ENCODE measurements around the gene ADRA1B.

Gene ADRA1B

DNA sequence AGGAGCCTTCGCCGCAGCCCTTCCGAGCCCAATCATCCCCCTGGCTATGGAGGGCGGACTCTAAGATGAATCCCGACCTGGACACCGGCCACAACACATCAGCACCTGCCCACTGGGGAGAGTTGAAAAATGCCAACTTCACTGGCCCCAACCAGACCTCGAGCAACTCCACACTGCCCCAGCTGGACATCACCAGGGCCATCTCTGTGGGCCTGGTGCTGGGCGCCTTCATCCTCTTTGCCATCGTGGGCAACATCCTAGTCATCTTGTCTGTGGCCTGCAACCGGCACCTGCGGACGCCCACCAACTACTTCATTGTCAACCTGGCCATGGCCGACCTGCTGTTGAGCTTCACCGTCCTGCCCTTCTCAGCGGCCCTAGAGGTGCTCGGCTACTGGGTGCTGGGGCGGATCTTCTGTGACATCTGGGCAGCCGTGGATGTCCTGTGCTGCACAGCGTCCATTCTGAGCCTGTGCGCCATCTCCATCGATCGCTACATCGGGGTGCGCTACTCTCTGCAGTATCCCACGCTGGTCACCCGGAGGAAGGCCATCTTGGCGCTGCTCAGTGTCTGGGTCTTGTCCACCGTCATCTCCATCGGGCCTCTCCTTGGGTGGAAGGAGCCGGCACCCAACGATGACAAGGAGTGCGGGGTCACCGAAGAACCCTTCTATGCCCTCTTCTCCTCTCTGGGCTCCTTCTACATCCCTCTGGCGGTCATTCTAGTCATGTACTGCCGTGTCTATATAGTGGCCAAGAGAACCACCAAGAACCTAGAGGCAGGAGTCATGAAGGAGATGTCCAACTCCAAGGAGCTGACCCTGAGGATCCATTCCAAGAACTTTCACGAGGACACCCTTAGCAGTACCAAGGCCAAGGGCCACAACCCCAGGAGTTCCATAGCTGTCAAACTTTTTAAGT lies 819 bp downstream of the ADRA1B start:
- no peak for DNase-seq (ENCODE audit: low spot score)
- ATAC-seq (ENCODE audit: low read depth), result no peak
- Histone ChIP-seq H3K27ac (ENCODE audit: poor library complexity, severe bottlenecking) (no peak overlapping the region), H3K9me3 (ENCODE audit: severe bottlenecking) (no peaks in the 10 kb centered on the region), H3K27me3 (ENCODE audit: insufficient read depth, poor library complexity, severe bottlenecking) (no peaks in the 10 kb centered on the region), H3K4me1 (ENCODE audit: insufficient read depth, poor library complexity, severe bottlenecking) (peaks cover 15% of the 10 kb centered on the region), H3K36me3 (ENCODE audit: low read depth) (no peaks in the 10 kb centered on the region), H3K4me3 (ENCODE audit: severe bottlenecking) (peak overlapping the region; percentile 17)
- TF ChIP-seq, protein P1, sequence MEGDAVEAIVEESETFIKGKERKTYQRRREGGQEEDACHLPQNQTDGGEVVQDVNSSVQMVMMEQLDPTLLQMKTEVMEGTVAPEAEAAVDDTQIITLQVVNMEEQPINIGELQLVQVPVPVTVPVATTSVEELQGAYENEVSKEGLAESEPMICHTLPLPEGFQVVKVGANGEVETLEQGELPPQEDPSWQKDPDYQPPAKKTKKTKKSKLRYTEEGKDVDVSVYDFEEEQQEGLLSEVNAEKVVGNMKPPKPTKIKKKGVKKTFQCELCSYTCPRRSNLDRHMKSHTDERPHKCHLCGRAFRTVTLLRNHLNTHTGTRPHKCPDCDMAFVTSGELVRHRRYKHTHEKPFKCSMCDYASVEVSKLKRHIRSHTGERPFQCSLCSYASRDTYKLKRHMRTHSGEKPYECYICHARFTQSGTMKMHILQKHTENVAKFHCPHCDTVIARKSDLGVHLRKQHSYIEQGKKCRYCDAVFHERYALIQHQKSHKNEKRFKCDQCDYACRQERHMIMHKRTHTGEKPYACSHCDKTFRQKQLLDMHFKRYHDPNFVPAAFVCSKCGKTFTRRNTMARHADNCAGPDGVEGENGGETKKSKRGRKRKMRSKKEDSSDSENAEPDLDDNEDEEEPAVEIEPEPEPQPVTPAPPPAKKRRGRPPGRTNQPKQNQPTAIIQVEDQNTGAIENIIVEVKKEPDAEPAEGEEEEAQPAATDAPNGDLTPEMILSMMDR (IDR thresholded peaks at IDR 0.05; ENCODE audit: poor library complexity, severe bottlenecking), result no peak

DNA sequence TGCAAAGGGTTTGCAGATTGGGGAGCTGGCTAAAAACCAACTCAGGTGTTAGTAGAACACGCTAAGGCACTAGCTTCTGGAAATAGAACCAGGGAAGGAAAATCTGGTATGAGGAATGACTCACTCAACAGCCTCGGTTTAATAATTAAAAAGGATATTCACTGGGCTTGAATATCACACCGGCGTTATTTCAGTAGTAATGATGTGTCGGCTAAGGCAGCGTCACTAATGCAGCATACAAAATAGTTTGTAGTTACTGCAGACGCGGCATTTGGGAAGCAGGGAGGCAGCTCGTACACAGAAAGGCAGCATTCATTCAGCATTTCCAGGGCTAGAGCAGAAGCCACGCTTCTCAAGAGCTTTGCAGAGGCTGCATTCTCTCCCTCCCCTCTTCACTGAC lies 1.7 kb downstream of the ADRA1B start:
- DNase-seq (ENCODE audit: low spot score) (no peak), ATAC-seq (ENCODE audit: low read depth) (no peak)
- TF ChIP-seq, protein P1 (IDR thresholded peaks at IDR 0.05; ENCODE audit: poor library complexity, severe bottlenecking), result no peak
- no peak overlapping the region for H3K27ac ChIP-seq (ENCODE audit: poor library complexity, severe bottlenecking)
- H3K4me1 ChIP-seq (ENCODE audit: insufficient read depth, poor library complexity, severe bottlenecking), result peaks cover 6% of the 10 kb centered on the region
- no peaks in the 10 kb centered on the region for H3K9me3 ChIP-seq (ENCODE audit: severe bottlenecking)
- H3K4me3 ChIP-seq (ENCODE audit: severe bottlenecking), result no peak overlapping the region
- H3K27me3 ChIP-seq (ENCODE audit: insufficient read depth, poor library complexity, severe bottlenecking), result no peaks in the 10 kb centered on the region
- H3K36me3 ChIP-seq (ENCODE audit: low read depth), result no peaks in the 10 kb centered on the region

DNA sequence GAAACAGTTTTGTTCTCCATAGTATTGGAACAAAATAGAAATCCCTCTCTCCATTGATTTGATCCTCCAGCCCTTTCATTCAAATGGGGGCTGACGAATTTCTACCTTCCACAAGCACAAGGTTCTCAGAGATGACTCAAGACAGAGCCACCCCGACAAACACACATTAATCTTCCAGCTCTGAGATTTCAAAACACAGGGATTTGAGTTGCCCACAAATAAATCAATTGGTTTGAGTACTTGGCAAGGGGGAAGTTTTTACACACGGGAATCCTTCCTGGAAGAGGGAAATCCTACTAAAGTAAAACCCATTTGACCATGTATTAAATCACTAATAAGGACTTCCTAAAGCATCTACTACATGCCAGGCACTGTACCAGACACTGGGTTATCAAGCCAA lies 5.4 kb downstream of the ADRA1B start:
- ATAC-seq (ENCODE audit: low read depth) (no peak), DNase-seq (ENCODE audit: low spot score) (no peak)
- Histone ChIP-seq H3K4me1 (ENCODE audit: insufficient read depth, poor library complexity, severe bottlenecking) (no peaks in the 10 kb centered on the region), H3K9me3 (ENCODE audit: severe bottlenecking) (no peaks in the 10 kb centered on the region), H3K36me3 (ENCODE audit: low read depth) (no peaks in the 10 kb centered on the region), H3K27ac (ENCODE audit: poor library complexity, severe bottlenecking) (no peak overlapping the region), H3K27me3 (ENCODE audit: insufficient read depth, poor library complexity, severe bottlenecking) (no peaks in the 10 kb centered on the region), H3K4me3 (ENCODE audit: severe bottlenecking) (no peak overlapping the region)
- TF ChIP-seq, protein P1 (IDR thresholded peaks at IDR 0.05; ENCODE audit: poor library complexity, severe bottlenecking), result no peak

DNA sequence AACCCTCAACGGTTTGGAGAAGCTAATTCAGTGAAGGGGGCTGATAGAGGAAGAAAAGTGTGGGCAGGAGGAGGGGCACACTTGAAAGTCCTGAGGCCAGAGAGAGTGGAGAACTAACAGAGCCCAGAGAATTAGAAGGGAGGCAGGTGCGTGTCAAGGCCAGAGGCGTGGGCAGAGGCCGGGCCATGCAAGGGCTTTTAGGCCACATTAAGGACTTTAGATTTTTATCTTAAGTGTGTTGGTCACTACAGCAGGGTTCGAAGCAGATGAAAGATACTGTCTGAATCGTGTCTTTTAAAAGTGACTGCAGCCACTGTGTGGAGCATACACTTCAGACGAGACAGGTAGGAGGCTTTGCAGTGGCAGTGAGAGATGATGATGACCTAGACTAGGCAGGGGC lies 6.7 kb downstream of the ADRA1B start:
- ATAC-seq (ENCODE audit: low read depth), result no peak
- no peak for DNase-seq (ENCODE audit: low spot score)
- no peaks in the 10 kb centered on the region for H3K27me3 ChIP-seq (ENCODE audit: insufficient read depth, poor library complexity, severe bottlenecking)
- H3K27ac ChIP-seq (ENCODE audit: poor library complexity, severe bottlenecking), result no peak overlapping the region
- H3K4me1 ChIP-seq (ENCODE audit: insufficient read depth, poor library complexity, severe bottlenecking), result peaks cover 4% of the 10 kb centered on the region
- H3K9me3 ChIP-seq (ENCODE audit: severe bottlenecking), result no peaks in the 10 kb centered on the region
- TF ChIP-seq, protein P1 (IDR thresholded peaks at IDR 0.05; ENCODE audit: poor library complexity, severe bottlenecking), result no peak
- H3K36me3 ChIP-seq (ENCODE audit: low read depth), result no peaks in the 10 kb centered on the region
- H3K4me3 ChIP-seq (ENCODE audit: severe bottlenecking), result no peak overlapping the region
